GM21529 (cell line): ENCODE data around the gene MMGT1.

Experiments used
- ATAC-seq: cut with Tn5 transposase; IDR thresholded peaks from one replicate; pipeline ENCODE4 v1.9.1; 2021; ENCODE audit not compliant: unreplicated experiment

The MMGT1 gene

GRCh38 chrX:135973548-135974278 lies at the start of gene MMGT1:
MMGT1 (minus strand) TSS chrX:135973988; CDS start chrX:135973675, 313 bp downstream.
- ATAC-seq: peak; percentile 75

- peak; percentile 75 for ATAC-seq
Observed at GRCh38 chrX:136021903-136022302, 48.1 kb upstream of the MMGT1 start.

GRCh38 chrX:136021160-136021559 lies 47.4 kb upstream of the MMGT1 start:
- peak; percentile 75 for ATAC-seq

- ATAC-seq: no peak
Observed at GRCh38 chrX:136019226-136019625, 45.4 kb upstream of the MMGT1 start.

GRCh38 chrX:136016881-136017280 lies 43.1 kb upstream of the MMGT1 start:
- no peak for ATAC-seq

- no peak for ATAC-seq
Observed at GRCh38 chrX:136015016-136015415, 41.2 kb upstream of the MMGT1 start.

GRCh38 chrX:135988245-135988644 lies 14.5 kb upstream of the MMGT1 start:
- no peak for ATAC-seq

- ATAC-seq: no peak
Observed at GRCh38 chrX:135985973-135986310, 12.2 kb upstream of the MMGT1 start.

GRCh38 chrX:135985157-135985972 lies 11.6 kb upstream of the MMGT1 start, which contains the start of gene SLC9A6:
SLC9A6 (plus strand) TSS chrX:135985435; CDS start chrX:135985659, 224 bp downstream.
- peak; percentile 93 for ATAC-seq

GRCh38 chrX:135984791-135985156 lies 11.0 kb upstream of the MMGT1 start:
- no peak for ATAC-seq

- no peak for ATAC-seq
Observed at GRCh38 chrX:135984256-135984655, 10.5 kb upstream of the MMGT1 start.

- ATAC-seq: no peak
Observed at GRCh38 chrX:135982860-135983259, 9.1 kb upstream of the MMGT1 start.

GRCh38 chrX:135981668-135982067 lies 7.9 kb upstream of the MMGT1 start:
- no peak for ATAC-seq

- ATAC-seq: no peak
Observed at GRCh38 chrX:135981010-135981409, 7.2 kb upstream of the MMGT1 start.

- ATAC-seq: no peak
Observed at GRCh38 chrX:135977611-135978010, 3.8 kb upstream of the MMGT1 start.

GRCh38 chrX:135975421-135975820 lies 1.6 kb upstream of the MMGT1 start:
- no peak for ATAC-seq

- no peak for ATAC-seq
Observed at GRCh38 chrX:135974279-135974856, 580 bp upstream of the MMGT1 start.

GRCh38 chrX:135973025-135973547 lies 702 bp downstream of the MMGT1 start:
- peak; percentile 42 for ATAC-seq

- no peak for ATAC-seq
Observed at GRCh38 chrX:135951291-135951690, 22.5 kb downstream of the MMGT1 start.

- no peak for ATAC-seq
Observed at GRCh38 chrX:135944486-135944885, 29.3 kb downstream of the MMGT1 start.

- ATAC-seq: no peak
Observed at GRCh38 chrX:135931644-135932487, 41.9 kb downstream of the MMGT1 start.
